ENCODE data around the gene FBXW8.

FBXW8 gene

DNA sequence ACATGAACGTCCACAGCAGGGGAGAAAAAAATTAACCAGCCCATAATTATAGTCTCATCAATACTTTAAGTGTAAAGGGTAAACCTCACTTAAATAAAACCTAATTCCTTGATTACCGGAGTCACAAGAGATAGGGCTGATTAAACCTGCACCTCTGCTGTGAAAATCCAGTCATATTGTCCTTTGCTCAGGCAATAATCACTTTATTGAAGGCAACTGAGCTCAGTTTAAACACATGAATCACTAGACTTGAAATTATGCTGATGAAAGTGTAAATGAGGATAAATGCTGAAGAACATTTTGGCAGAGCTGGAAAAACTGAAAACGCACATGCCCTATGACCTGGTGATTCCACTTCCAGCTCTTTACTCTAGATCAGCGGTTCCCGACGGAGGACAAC is 22.9 kb upstream of the FBXW8 start:
- no peaks in the 10 kb centered on the region for H3K36me3 ChIP-seq (ENCODE audit: control insufficient read depth, insufficient read depth, low read length)
- no peak overlapping the region for H3K9ac ChIP-seq (ENCODE audit: low read depth, low read length)
- H3K4me3 ChIP-seq (ENCODE audit: low read depth, low read length) = no peak overlapping the region
- no peaks in the 10 kb centered on the region for H3K4me1 ChIP-seq (ENCODE audit: control insufficient read depth, insufficient read depth, low read length)
- H3K9me3 ChIP-seq (ENCODE audit: control insufficient read depth, insufficient read depth, low read length) = no peaks in the 10 kb centered on the region
- no peak overlapping the region for H3K27ac ChIP-seq (ENCODE audit: low read depth, low read length)
- peaks cover 11% of the 10 kb centered on the region for H3K27me3 ChIP-seq (ENCODE audit: control insufficient read depth, insufficient read depth, low read length)

DNA sequence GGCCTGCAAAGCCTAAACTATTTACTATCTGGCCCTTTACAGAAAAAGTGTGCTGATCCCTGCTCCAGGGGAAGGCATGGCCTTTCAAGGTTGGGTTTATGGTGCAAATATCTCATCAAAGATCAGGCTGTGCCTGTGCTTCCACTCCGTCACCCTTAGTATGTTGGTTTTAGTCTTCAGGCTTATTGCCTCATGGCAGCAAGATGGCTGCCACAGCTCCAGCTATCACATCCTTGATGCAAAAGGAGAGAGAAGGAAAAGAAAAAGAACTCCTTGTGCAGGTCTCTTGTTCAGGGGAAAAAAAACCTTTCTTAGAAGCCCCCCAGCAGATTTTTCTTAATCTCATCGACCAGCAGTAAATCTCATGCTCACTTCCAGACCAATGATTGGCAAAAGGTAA is 20.4 kb upstream of the FBXW8 start:
- Histone ChIP-seq H3K27me3 (ENCODE audit: control insufficient read depth, insufficient read depth, low read length) (no peaks in the 10 kb centered on the region), H3K9ac (ENCODE audit: low read depth, low read length) (no peak overlapping the region), H3K27ac (ENCODE audit: low read depth, low read length) (no peak overlapping the region), H3K36me3 (ENCODE audit: control insufficient read depth, insufficient read depth, low read length) (no peaks in the 10 kb centered on the region), H3K4me3 (ENCODE audit: low read depth, low read length) (no peak overlapping the region), H3K9me3 (ENCODE audit: control insufficient read depth, insufficient read depth, low read length) (no peaks in the 10 kb centered on the region), H3K4me1 (ENCODE audit: control insufficient read depth, insufficient read depth, low read length) (no peaks in the 10 kb centered on the region)

DNA sequence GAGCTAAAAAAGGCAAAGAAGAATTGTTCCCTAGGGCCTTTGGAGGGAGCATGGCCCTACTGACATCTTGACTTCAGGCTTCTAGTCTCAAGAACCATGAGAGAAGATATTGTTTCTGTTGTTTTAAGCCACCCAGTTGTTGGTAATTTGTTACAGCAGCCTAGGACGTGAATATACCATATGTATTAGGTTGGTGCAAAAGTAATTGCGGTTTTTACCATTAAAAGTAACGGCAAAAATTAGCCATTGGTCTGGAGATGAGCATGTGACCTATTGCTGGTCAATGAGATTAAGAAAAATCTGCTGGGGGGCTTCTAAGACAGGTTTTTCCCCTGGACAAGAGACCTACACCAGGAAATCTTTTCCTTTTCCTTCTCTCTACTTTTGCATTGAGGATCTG is 19.7 kb upstream of the FBXW8 start:
- H3K27me3 ChIP-seq (ENCODE audit: control insufficient read depth, insufficient read depth, low read length) = no peaks in the 10 kb centered on the region
- H3K9me3 ChIP-seq (ENCODE audit: control insufficient read depth, insufficient read depth, low read length) = no peaks in the 10 kb centered on the region
- no peak overlapping the region for H3K4me3 ChIP-seq (ENCODE audit: low read depth, low read length)
- no peak overlapping the region for H3K9ac ChIP-seq (ENCODE audit: low read depth, low read length)
- no peak overlapping the region for H3K27ac ChIP-seq (ENCODE audit: low read depth, low read length)
- H3K36me3 ChIP-seq (ENCODE audit: control insufficient read depth, insufficient read depth, low read length) = no peaks in the 10 kb centered on the region
- no peaks in the 10 kb centered on the region for H3K4me1 ChIP-seq (ENCODE audit: control insufficient read depth, insufficient read depth, low read length)

DNA sequence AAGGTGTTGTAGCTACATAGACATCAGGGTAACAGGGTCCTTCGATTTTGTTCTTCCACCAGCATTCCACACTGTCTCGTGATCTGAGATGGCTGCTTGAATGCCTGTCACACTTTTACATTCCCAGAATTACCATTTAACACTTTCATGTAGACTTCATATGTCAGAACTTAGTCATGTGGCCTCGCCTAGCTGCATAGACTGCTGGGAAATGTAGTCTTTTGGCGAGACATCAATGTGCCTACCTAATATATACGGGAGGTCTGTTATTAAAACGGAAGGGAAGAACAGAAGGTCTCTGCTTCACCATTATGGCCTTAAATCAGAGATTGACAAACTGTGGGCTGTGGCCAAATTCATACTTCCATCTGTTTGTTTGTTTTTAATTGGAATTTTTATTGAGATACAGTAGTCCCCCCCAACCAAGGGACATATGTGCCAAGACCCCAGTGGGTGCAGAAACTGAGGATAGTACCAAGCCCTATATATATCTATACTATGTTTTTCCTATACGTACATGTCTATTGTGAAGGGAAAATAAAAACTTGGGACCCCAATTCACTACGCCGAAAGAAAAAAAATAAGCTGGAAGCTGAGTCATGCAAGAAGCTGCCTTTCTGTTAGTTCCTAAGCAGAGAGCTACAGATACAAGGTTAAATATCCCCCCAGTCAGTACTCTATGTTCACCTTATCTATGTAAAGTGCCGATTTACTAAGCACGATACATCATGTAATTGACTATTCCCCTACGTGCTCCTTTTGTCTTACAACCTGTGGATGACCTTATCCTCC is 18.2 kb upstream of the FBXW8 start:
- no peak overlapping the region for H3K9ac ChIP-seq (ENCODE audit: low read depth, low read length)
- H3K9me3 ChIP-seq (ENCODE audit: control insufficient read depth, insufficient read depth, low read length) = no peaks in the 10 kb centered on the region
- H3K27me3 ChIP-seq (ENCODE audit: control insufficient read depth, insufficient read depth, low read length) = no peaks in the 10 kb centered on the region
- H3K4me1 ChIP-seq (ENCODE audit: control insufficient read depth, insufficient read depth, low read length) = no peaks in the 10 kb centered on the region
- H3K27ac ChIP-seq (ENCODE audit: low read depth, low read length) = no peak overlapping the region
- no peak overlapping the region for H3K4me3 ChIP-seq (ENCODE audit: low read depth, low read length)
- H3K36me3 ChIP-seq (ENCODE audit: control insufficient read depth, insufficient read depth, low read length) = no peaks in the 10 kb centered on the region

DNA sequence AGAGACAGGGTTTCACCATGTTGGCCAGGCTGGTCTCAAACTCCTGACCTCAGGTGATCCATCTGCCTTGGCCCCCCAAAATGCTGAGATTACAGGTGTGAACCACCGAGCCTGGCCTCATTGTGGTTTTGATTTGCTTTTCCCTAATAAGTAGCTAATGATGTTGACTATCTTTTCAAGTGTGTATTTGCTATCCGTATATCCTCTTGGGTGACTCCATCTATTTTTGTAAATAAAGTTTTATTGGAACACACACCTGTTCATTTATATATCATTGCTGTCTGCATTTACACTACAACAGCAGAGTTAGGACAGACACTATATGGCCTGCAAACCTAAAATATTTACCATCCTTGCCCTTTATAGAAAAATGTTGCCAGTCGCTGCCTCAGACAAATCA is 15.8 kb upstream of the FBXW8 start:
- Histone ChIP-seq H3K4me3 (ENCODE audit: low read depth, low read length) (no peak overlapping the region), H3K4me1 (ENCODE audit: control insufficient read depth, insufficient read depth, low read length) (no peaks in the 10 kb centered on the region), H3K9ac (ENCODE audit: low read depth, low read length) (no peak overlapping the region), H3K27ac (ENCODE audit: low read depth, low read length) (no peak overlapping the region), H3K36me3 (ENCODE audit: control insufficient read depth, insufficient read depth, low read length) (no peaks in the 10 kb centered on the region), H3K27me3 (ENCODE audit: control insufficient read depth, insufficient read depth, low read length) (no peaks in the 10 kb centered on the region), H3K9me3 (ENCODE audit: control insufficient read depth, insufficient read depth, low read length) (no peaks in the 10 kb centered on the region)

DNA sequence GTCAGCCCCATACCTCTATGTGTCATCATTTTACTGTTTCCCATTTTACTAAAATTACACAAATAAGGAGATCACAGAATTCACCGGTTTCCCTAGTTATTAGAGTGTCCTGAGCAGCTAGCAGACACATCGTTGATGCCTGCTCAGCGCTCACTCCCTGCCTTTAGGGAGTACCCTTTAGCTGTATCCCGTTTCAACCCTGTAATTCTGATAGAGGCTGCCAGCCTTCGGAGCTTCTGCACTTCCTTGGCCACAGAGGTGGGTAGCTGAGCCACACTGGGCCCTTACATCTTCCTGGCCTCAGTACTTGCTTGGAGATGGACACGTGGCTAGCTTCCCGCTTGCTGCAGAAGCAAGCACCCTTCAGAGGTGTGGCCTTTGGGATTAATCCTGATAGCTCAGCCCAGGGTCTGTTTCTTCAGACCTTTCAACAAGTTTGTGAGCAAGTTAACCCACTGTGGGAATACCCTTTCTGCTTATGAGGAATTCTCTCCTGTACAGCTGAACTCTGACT is 14.3 kb upstream of the FBXW8 start:
- Histone ChIP-seq H3K27ac (ENCODE audit: low read depth, low read length) (no peak overlapping the region), H3K9me3 (ENCODE audit: control insufficient read depth, insufficient read depth, low read length) (no peaks in the 10 kb centered on the region), H3K4me3 (ENCODE audit: low read depth, low read length) (no peak overlapping the region), H3K36me3 (ENCODE audit: control insufficient read depth, insufficient read depth, low read length) (no peaks in the 10 kb centered on the region), H3K27me3 (ENCODE audit: control insufficient read depth, insufficient read depth, low read length) (no peaks in the 10 kb centered on the region), H3K4me1 (ENCODE audit: control insufficient read depth, insufficient read depth, low read length) (no peaks in the 10 kb centered on the region), H3K9ac (ENCODE audit: low read depth, low read length) (no peak overlapping the region)

DNA sequence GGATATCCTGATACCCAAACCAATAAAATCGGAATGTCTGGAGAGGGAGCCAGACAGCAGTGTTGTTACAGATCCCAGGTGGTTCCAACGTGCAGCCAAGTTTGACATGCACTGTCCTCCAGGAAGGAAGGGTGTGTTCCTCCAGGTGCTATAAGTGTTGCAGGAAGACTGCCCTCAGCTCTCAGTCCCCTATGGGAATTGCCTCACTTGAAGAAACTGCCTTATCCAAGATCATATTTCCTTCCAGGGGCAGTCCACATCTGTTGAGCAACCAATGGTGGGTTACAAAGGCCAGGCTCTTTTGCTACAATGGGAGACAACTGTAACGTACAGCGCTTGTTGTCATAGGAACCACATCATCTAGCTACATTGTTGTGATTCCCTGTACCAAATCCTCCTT is 13.3 kb upstream of the FBXW8 start:
- Histone ChIP-seq H3K9me3 (ENCODE audit: control insufficient read depth, insufficient read depth, low read length) (no peaks in the 10 kb centered on the region), H3K9ac (ENCODE audit: low read depth, low read length) (no peak overlapping the region), H3K36me3 (ENCODE audit: control insufficient read depth, insufficient read depth, low read length) (no peaks in the 10 kb centered on the region), H3K4me3 (ENCODE audit: low read depth, low read length) (no peak overlapping the region), H3K27me3 (ENCODE audit: control insufficient read depth, insufficient read depth, low read length) (no peaks in the 10 kb centered on the region), H3K27ac (ENCODE audit: low read depth, low read length) (no peak overlapping the region), H3K4me1 (ENCODE audit: control insufficient read depth, insufficient read depth, low read length) (no peaks in the 10 kb centered on the region)

DNA sequence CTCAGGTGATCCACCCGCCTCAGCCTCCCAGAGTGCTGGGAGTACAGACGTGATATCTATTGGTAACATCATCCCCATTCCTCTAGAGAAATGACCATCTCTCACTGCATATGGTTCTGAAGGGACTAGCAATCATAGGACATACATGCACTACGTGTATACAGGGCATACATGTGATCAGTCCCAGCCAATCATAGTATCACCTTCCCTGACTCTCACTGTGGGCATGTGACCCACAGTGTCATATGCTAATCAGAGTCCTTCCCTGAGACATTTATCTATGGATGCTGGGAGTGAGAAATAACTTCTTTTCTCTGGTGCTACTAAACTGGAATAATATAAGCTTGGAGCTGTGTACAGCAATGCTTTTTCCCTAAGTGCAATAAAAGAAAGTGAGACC is 12.1 kb upstream of the FBXW8 start:
- Histone ChIP-seq H3K27ac (ENCODE audit: low read depth, low read length) (no peak overlapping the region), H3K27me3 (ENCODE audit: control insufficient read depth, insufficient read depth, low read length) (no peaks in the 10 kb centered on the region), H3K4me3 (ENCODE audit: low read depth, low read length) (no peak overlapping the region), H3K9me3 (ENCODE audit: control insufficient read depth, insufficient read depth, low read length) (no peaks in the 10 kb centered on the region), H3K36me3 (ENCODE audit: control insufficient read depth, insufficient read depth, low read length) (no peaks in the 10 kb centered on the region), H3K4me1 (ENCODE audit: control insufficient read depth, insufficient read depth, low read length) (no peaks in the 10 kb centered on the region), H3K9ac (ENCODE audit: low read depth, low read length) (no peak overlapping the region)

DNA sequence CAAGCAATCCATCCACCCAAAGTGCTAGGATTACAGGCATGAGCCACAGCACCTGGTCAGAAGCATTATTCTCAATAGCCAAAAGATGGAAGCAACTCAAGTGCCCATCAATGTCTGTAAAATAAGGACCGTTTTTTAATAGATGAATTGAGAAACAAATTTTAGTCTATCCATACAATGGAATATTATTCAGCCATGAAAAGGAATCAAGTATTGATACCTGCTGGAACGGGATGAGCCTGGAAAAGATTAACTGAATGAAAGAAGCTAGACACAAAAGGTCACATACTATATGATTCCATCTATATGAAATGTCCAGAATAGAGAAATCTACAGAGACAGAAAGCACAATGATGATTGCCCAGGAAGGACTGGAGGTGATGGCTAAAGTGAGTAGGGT is 9.1 kb upstream of the FBXW8 start:
- Histone ChIP-seq H3K9ac (ENCODE audit: low read depth, low read length) (no peak overlapping the region), H3K4me1 (ENCODE audit: control insufficient read depth, insufficient read depth, low read length) (0 out of 2 replicates have a peak, but pooled peaks cover under 1% of the 10 kb centered on the region), H3K4me3 (ENCODE audit: low read depth, low read length) (no peak overlapping the region), H3K27me3 (ENCODE audit: control insufficient read depth, insufficient read depth, low read length) (no peaks in the 10 kb centered on the region), H3K36me3 (ENCODE audit: control insufficient read depth, insufficient read depth, low read length) (no peaks in the 10 kb centered on the region), H3K9me3 (ENCODE audit: control insufficient read depth, insufficient read depth, low read length) (no peaks in the 10 kb centered on the region), H3K27ac (ENCODE audit: low read depth, low read length) (no peak overlapping the region)

DNA sequence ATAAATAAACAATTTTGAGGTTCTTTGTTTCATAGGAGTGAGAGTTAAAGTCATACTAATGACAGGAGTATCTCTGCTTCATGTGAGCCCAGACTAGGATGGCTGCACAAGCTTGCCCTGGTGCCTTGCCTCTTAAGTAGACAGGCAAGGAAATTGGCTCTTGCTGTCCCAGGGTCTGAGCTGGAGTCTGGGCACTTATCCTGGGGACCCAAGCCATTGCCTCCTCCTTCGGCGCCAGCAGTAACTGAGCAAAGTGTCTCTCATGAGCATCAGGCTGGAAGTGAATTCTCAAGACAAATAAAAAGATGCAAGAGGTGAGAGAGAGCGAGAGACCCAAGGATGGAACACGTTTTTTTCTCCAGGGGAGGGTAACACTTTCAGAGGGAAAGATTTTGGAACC is 6.9 kb upstream of the FBXW8 start:
- no peak overlapping the region for H3K9ac ChIP-seq (ENCODE audit: low read depth, low read length)
- H3K36me3 ChIP-seq (ENCODE audit: control insufficient read depth, insufficient read depth, low read length) = no peaks in the 10 kb centered on the region
- no peaks in the 10 kb centered on the region for H3K9me3 ChIP-seq (ENCODE audit: control insufficient read depth, insufficient read depth, low read length)
- H3K27ac ChIP-seq (ENCODE audit: low read depth, low read length) = no peak overlapping the region
- no peaks in the 10 kb centered on the region for H3K27me3 ChIP-seq (ENCODE audit: control insufficient read depth, insufficient read depth, low read length)
- H3K4me3 ChIP-seq (ENCODE audit: low read depth, low read length) = no peak overlapping the region
- peaks cover 6% of the 10 kb centered on the region; the same call in 1 of the 2 replicates for H3K4me1 ChIP-seq (ENCODE audit: control insufficient read depth, insufficient read depth, low read length)

DNA sequence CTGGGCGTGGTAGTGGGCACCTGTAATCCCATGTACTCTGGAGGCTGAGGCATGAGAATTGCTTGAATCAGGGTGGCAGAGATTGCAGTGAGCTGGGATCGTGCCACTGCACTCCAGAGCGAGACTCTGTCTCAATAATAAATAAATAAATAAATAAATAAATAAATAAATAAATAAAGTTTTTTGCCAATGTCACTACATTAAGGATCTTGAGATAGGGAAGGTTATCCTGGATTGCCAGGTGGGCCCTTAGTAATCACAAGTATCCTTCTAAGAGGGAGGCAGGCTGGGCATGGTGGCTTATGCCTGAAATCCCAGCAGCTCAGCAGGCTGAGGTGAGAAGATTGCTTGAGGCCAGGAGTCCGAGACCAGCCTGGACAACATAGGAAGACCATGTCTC is 4.5 kb upstream of the FBXW8 start:
- Histone ChIP-seq H3K27me3 (ENCODE audit: control insufficient read depth, insufficient read depth, low read length) (no peaks in the 10 kb centered on the region), H3K4me1 (ENCODE audit: control insufficient read depth, insufficient read depth, low read length) (peaks cover 6% of the 10 kb centered on the region; the same call in 1 of the 2 replicates), H3K9ac (ENCODE audit: low read depth, low read length) (no peak overlapping the region), H3K36me3 (ENCODE audit: control insufficient read depth, insufficient read depth, low read length) (no peaks in the 10 kb centered on the region), H3K4me3 (ENCODE audit: low read depth, low read length) (no peak overlapping the region), H3K27ac (ENCODE audit: low read depth, low read length) (no peak overlapping the region), H3K9me3 (ENCODE audit: control insufficient read depth, insufficient read depth, low read length) (no peaks in the 10 kb centered on the region)

Data from HUES48 (cell line).